Sciatic nerve (tissue), 2 donors: ENCODE measurements around the gene MGAT4D. TPM values are rescaled to one million over a fixed set of nuclear protein-coding genes. Genes with fewer than 3 reads are reported as not detected.
"Not testable (repeated sequence)": the region's sequence is repeated elsewhere in the genome, so short reads cannot be mapped to it uniquely, and the experiment has no call there.

Source experiments
- ATAC-seq: fragments of 200-7000 bp; cut with Tn5 transposase; one replicate; pipeline ENCODE4 v1.9.1; 2020; ENCODE audit warnings: mild to moderate bottlenecking, moderate library complexity
- DNase-seq: peaks from one replicate; pipeline ENCODE4 v3.0.0-alpha.2; 2020; ENCODE audit warnings: low spot score
- intact Hi-C: fragments of 100-400 bp; cut with DNase I; formaldehyde crosslinking; loops from one replicate; pipeline ENCODE4 v1.14.2; 2022
- total RNA-seq: library from RNA; stranded (reverse); fragmentation: NEBNext Ultra II Directional; extraction: Animal tissue kit (Norgen Biotek cat#: 25700); gene quantifications from one replicate; pipeline ENCODE4 v1.2.1, GENCODE V29; 2021
- donor health status: DM: no; HTN: no; CAD: no.
- donor health status: DM: no; HTN: no; CAD: no.

MGAT4D gene
- not detected for total RNA-seq

DNA sequence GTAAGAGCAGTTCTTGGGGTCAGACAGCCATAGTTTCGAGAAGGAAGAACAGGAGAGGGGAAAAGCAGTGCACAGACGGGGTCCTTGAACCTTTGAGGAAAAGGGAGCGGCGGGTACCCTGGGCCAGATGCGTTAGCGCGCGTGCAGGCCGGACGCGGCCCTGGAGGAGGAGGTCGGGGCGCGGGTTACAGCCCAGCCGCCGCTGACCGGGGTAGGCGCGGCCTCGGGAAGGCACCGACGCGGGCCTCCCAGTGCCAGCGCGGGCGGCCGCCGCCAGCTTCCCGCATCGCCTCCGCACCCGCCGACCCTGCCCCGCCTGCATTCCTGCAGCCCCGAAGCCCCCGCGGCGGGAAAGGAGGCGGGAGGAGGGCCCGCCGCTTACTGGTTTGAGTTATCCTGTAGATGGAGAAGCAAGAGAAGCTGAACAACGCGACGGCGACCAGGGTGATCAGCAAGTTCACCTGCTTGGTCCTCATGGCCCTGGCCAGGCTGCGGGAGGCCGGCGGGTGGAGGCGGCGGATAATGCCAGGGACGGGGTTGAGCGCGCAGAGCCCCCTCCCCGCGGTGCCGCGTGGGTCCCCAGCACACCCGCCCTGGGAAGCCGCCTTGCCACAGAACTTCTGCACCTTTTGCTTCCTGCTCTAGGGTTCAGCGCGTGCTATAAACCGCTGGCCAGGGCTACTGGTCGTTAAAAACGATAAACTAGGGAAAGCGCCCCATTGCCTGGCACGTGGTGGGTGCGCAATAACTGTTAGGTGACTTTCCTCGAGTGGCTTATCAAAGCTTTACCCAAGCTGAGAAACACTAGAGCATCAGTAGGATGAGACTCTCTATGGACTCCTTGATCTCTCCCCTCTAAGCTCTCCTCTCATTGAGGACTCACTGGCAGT is at the start of gene MGAT4D:
Gene MGAT4D, minus strand, starts transcription at position 547 of the 890 bp plus-strand sequence. Its CDS starts 71 bp downstream, at position 476.
- no peak for DNase-seq
- intact Hi-C loops, result no loop called here
- no peak for ATAC-seq

DNA sequence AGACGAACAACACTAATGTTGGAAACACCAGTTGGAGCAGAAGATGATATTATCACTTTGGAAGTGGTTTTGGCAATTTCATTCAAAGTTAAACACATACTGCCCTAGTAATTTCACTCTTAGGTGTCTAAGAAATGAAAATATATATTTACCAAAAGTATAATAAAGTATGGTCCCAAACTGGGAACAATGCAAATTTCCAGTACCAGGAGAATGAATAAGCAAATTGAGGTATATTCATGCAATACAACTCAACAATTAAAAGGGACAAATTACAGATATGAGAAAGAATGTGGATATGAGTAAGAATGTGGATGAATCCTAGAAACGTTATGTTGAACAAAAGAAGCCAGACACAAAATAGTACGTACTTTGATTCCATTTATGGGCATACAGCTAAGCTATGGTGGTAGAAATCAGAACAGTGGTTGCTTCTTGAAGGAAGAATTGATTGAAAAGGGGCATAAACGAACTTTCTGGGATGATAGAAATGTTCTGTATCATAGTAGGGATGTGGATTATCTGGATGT is 35.9 kb upstream of the MGAT4D start:
- ATAC-seq (no peak), DNase-seq (no peak)
- intact Hi-C loops, result no loop called here

DNA sequence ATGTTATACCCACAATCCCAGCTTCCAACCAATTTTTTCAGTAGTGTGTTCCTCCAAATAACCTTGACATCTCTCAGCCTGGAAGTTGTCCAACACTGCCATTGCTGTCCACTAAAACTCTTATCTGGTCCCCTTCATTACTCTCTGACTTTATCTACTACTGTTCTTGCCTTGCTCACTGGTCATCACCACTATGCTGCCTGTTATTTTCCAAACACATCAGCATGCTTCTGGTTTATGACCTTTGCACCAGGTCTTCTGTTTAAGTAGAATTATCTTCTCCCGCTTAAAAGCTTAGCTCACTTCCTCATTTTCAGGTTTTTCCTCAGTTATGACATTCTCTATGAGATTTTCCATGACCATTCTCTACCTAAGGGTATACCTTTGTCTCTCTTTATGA is 31.3 kb upstream of the MGAT4D start:
- no peak for DNase-seq
- intact Hi-C loops, result no loop called here
- ATAC-seq, result no peak

DNA sequence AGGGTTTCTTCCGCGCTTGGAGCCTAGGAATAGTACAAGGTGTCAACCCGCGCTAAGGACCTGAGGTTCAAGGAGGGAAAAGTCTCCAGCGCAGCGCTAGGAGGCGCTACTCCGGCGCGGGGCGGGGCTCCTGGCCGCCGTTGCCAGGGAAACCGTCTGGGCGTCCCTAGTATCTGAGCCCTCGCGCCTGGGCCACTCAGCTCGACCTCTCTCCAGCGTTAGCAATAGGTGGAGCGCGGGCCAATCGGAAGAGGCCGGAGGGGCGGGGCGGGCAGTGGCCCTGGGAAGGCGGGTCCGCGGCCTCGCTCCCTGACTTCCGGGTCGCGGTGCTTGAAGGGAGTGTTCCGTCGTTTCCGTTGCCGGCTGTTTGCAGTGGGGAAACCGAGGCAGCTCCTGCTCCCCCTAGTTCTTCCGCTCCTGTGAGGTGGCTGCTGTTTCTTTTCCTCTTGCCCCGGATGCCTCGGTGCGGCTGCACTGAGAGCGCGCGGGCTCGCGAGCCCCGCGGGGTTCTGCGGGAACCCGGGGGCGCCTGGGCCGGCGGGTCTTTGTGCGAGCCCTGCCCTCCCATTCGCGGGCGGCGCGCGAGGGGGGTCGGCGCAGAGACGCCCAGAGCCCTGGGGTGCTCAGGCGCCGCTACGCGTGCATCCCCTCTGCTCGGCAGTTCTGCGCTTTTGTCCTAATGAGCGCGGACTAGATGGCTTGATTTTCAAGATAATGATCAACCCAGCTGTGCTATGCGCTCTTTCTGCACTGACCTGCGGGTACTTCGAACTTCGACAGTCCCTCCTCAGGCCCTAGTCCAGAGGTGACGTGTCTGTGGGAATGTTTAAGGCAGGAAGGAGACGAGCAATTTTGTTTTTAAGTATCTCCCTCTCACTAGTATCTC is 26.0 kb upstream of the MGAT4D start, which contains the start of gene ELMOD2:
Gene ELMOD2, plus strand, starts transcription at position 312 of the 886 bp plus-strand sequence. CDS start 1,261 bp downstream, outside the sequence.
- DNase-seq, result peak; percentile 99
- peak; percentile 100 for ATAC-seq
- intact Hi-C loops, result no loop called here

DNA sequence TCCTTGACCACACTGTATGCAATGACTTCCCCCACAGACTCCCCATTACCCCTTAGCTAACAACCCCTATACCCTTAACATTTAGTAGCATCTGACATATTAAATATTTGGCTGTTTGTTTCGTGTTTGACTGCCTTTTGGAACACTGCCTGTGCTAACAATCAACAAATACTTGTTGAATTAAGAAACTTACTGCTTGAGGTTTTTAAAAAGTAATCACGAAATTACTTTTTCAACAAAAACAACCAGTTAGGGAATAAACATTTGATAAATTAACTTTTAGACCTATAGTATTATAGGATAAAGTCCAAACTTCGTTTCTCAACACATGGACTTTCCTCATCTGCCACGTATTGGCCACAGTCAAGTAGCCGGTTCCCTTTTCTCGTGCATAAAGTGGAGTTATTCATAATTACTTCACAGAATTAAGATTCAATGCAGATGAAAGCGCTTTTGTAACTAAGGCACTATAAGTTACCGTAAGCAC is 25.3 kb upstream of the MGAT4D start:
- intact Hi-C loops, result no loop called here
- ATAC-seq, result no peak

DNA sequence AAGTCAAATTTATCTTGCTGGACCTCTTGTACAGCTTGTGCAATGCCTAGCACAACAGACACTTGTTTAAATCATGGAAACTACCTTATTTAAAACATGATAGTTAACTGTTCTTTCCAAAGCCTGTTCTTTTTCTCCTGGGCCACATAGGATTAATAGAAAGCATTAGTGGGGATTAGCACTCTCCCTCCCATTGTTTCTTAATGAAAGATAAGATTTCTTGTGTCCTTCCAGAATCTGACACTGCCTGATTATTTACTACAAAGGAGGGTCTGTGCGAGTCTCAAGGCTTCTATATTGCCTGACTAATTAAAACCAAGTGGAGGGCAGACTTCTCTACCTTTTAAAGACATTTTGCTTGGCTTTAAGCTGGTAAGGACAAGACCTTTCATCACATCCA is 17.3 kb upstream of the MGAT4D start:
- DNase-seq (no peak), ATAC-seq (no peak)
- intact Hi-C loops, result no loop called here

More for the DNA sequence above, 25.3 kb upstream of the MGAT4D start:
- DNase-seq, result no peak

DNA sequence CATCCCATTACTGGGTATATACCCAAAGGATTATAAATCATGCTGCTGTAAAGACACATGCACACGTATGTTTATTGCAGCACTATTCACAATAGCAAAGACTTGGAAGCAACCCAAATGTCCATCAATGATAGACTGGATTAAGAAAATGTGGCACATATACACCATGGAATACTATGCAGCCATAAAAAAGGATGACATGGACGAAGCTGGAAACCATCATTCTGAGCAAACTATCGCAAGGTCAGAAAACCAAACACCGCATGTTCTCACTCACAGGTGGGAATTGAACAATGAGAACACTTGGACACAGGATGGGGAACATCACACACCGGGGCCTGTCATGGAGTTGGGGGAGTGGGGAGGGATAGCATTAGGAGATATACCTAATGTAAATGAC is 15.7 kb upstream of the MGAT4D start:
- intact Hi-C loops, DNase-seq, ATAC-seq: not testable (repeated sequence)

DNA sequence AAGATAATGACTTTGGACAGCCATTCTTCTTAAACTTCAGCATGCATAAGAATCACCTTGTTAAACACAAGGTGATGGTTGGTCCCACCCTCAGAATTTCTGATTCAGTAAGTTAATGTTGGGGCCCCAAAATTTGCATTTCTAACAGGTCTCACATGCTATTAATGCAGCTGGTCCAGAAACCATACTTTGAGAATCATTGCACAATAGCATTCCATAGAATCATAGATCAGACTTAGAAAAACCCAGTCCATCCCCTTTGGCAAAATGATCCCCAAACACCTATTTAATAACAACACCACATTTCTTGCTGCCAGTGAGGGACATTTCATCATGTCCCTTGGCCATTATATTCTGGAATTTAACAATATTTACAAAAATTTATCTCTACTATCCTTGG is 6.2 kb upstream of the MGAT4D start:
- intact Hi-C loops, result no loop called here
- no peak for DNase-seq
- ATAC-seq, result no peak

DNA sequence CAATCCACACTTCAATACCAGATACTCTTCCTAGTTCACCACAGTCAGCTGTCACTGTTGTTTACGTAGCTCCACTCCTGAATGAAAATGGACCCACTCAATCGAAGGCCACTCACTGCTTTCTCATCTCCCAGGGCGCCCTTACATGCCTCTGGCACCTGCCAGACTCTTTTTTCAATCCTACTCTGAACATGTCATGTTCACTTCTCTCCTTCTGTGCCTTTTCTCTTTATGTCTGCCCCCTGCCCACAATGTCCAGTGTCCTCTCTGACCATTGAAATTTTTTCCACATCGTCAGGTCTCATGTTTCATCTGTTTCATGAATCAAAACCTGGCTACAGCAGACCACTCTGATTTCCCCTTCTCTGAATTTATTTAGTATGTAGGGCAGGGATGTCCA is 1.3 kb upstream of the MGAT4D start:
- ATAC-seq (no peak), DNase-seq (no peak)
- intact Hi-C loops, result no loop called here

DNA sequence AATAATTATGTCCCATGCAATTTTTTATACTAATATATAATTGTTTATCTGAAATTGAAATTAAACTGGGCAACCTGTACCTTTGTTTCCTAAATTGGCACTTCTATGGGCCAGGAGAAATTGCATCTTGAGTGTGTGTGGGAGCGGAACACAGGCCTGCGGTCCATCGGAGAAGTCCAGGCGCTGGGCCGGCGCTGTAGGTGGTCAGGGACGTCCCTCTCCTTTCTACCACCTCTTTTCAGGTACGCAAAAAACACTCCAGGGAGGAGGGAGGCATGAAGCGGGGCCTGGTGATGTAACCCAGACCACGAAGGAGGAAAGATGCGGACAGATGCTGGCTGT is 717 bp downstream of the MGAT4D start:
- DNase-seq (no peak), ATAC-seq (no peak)
- intact Hi-C loops, result no loop called here

DNA sequence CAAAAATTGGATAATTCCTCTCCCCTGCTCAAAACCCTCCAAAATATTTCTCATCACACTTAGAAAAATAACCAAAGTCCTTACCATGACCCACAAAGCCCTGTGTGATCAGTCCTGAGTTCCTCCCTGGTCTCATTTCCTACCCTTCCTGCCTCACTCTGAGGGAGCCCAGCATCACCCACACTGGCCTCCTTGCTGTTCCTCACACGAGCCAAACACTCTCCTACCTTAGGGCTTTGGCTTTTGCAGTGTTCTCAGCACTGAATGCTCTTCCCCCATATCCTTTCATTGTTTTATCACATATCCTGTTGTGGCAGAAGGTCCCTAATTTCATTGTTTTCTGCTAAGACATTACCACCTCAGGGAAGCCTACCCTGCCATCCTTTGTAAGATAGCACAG is 12.2 kb downstream of the MGAT4D start:
- DNase-seq, result no peak
- ATAC-seq, result no peak
- intact Hi-C loops, result no loop called here

DNA sequence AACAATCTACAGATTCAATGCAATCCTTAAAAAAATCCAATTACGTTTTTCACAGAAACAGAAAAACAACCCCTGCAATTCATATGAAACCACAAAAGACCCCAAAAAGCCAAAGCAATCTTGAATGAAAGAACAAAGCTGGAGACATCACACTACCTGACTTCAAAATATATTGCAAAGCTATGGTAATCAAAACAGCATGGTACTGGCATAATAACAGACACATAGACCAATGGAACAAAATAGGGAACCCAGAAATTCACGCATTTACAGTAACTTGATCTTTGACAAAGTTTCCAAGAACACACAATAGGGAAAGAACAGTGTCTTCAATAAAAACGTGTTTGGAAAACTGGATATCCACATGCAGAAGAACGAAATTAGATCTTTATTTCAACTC is 14.6 kb downstream of the MGAT4D start:
- no peak for ATAC-seq
- no peak for DNase-seq
- intact Hi-C loops, result no loop called here

DNA sequence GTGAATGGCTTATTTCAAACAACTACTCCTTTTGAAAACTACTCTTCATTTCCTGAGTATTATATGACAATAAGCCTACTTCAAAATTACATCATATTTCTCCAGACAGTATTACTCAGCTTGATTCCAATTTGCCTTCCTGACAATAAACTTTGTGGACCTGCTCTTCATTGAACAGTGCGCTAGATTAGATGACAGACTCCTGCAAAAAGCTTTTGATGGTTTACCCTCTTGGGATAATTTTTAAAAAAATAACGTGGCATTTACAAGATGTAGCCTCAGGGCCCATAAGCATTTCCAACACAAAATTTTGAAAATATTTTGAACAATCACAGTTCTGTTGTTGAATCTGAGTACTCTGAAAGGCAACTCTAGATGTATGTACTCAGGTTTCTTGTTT is 25.9 kb downstream of the MGAT4D start:
- intact Hi-C loops, result no loop called here
- ATAC-seq (no peak), DNase-seq (no peak)

DNA sequence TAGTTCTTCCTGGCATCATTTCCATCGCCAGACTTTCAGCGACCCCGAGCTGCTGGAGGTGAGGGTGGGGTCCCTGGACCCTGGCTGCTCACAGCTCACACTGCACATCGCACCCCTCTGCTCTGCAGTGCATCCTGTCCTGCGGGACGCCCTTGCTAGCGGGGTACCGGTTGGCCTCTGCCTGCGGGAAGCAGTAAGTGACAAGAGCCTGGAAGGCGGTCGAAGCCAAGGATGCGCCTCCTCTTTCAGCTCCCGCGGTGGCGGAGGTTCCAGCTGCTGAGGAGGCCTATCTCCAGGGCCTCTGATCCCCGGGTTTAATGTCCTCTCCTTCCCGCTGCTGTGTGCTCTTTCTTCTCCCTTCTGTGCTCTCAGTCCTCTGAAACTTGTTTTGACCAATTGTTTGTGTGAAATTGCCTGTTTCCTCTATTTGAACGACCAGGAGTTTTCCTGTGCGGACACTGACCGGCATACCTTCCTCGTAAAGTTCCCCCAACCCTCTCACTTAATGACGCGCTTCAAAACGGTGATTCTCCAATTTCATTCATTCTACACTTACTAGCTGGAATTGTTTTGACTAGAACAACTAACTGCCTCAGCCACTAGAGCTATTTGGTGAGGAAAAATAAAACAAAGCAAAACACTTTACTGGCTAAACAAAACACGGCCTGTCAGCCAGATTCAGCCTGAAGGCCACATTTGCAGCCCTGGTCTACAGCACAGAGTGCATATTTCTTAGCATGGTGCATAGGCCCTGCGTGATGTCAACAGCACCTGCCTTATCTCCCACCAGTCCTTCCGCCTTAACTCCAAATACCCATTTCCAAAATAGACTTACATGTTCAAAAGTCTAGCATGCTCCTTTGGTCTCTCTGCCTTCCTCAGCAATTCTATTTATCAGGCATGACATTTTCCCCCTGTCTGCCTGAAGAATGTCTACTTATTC is 28.0 kb downstream of the MGAT4D start:
- ATAC-seq (no peak), DNase-seq (no peak)
- intact Hi-C loops, result no loop called here

DNA sequence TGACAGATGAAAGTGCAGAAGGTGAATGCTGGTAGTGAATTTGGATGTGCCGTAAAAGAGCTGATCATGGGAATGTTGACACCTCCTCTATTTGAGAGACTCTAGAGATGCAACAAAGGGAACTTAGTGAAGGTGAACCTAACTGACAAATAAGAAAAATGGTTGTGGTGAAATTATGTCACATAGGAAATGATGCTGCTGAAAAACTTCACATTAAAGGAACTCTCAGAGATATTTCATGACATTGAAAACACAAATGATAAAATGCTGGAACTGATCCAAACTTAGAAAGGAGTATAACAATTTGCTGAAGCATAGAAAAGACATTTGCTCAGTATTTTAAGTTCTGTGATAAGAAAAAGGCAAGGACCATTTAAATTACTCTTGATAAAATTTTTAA is 31.9 kb downstream of the MGAT4D start:
- ATAC-seq (no peak), DNase-seq (no peak)
- intact Hi-C loops, result no loop called here

DNA sequence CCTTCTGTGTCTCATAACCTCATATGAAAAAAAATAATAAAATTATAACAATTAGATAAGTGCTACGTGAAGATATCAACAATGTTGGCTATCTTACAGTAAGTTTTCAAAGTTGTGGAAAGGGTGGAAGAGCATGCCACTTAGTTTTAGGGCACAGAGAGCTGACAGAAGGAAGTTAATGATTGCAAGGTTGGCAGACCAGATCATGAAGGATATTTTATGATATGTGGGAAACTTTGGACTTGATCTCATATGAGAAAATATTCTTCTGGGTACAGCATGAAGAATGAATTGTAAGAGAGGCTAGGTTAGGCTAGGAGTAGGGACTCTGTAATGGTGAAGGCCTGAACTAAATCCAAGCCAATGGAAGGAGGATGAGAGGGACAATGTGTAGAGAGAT is 34.5 kb downstream of the MGAT4D start:
- DNase-seq, result no peak
- intact Hi-C loops, result no loop called here

DNA sequence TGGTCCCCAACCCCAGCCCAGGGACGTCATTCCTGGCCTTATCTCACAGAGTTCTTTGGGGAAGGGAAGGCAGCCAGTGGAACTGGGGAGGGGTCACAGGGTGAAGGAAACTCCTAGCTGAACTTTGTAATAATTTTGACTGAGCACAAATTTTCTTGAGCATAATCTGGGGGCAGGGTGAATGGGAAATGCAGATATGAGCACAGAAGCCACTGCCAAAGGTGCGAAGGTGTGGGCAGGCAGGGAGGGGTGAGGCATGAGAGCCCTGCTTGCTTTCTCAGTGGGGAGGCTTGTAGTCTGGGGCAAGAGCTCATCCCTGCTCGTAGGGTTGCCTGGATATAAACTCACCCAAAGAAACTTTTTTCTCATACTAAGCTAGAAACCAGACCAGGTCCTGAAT is 34.9 kb downstream of the MGAT4D start:
- DNase-seq (no peak), ATAC-seq (no peak)
- intact Hi-C loops, result no loop called here

More for the DNA sequence above, 34.5 kb downstream of the MGAT4D start:
- no peak for ATAC-seq

DNA sequence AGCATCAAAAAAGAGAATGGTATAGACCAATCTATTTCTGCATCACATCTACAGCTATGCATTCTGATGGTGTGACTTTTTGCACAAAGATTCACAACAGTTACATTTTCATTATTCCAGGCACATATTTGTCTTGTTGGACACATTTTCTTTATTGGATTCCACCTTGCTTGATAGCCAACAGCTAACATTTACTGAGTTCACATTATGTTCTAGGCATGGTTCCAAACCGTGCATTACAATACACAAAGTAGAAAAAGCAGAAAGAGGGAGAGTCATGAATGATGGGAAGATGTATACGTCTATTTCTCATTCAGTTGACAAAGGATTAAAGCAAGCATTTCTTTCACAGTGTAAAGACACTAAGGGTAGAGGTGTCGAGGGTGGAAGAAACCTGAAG is 47.7 kb downstream of the MGAT4D start:
- ATAC-seq, result no peak
- no peak for DNase-seq
- intact Hi-C loops, result no loop called here

DNA sequence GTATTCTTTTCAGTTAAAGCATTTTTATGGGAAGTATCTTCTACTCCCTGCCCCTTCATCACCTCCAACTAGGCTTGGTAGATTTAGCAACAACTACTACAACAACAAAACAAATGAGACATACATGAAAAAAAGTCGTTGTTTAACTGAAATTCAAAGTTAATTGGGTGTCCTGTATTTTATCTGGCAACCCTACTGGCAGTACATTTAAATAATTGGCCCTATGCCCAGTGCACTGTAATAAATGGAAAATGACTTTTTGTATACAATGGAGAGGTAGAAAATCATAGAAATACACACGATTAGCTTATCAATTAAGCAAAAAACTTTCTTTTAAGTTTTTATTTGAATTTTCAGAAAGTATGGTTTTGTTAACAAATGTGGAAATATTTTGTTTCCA is 49.3 kb downstream of the MGAT4D start:
- ATAC-seq (no peak), DNase-seq (no peak)
- intact Hi-C loops, result no loop called here
